Hepatocyte (in vitro differentiated cells): ENCODE measurements around the gene ZBTB5.

ENCODE experiments used
- CTCF ChIP-seq: fragments of 200-600 bp; sonication (generic); IDR thresholded peaks from 2 replicates; pipeline ENCODE4 v1.5.1; 2016; ENCODE audit warnings: antibody characterized with exemption, mild to moderate bottlenecking; ENCODE audit not compliant: poor library complexity
- EZH2phosphoT487 ChIP-seq: fragments of 200-600 bp; sonication (generic); IDR thresholded peaks from one replicate; pipeline ENCODE4 v1.6.1; 2018; ENCODE audit warnings: antibody characterized with exemption, mild to moderate bottlenecking, low read depth, moderate library complexity; ENCODE audit not compliant: unreplicated experiment, severe bottlenecking

GRCh38 chr9:37413311-37413710 lies 51.9 kb downstream of the ZBTB5 start:
- TF ChIP-seq CTCF (no peak), EZH2phosphoT487 (no peak)
